ENCODE data around the gene ACTN2. TPM values are rescaled to one million over a fixed set of nuclear protein-coding genes. Genes with fewer than 3 reads are reported as not detected.

Gene ACTN2
- total RNA-seq, 1 donor from 2014 or later, result 0.47 TPM

GRCh38 chr1:236670060-236670459, 16.2 kb upstream of the ACTN2 start:
- Mint-ChIP-seq H3K9me3 (ENCODE audit: low read depth) (peaks cover 6% of the 10 kb centered on the region), H3K4me1 (ENCODE audit: low read depth) (peaks cover 15% of the 10 kb centered on the region), H3K36me3 (ENCODE audit: low read depth) (no peaks in the 10 kb centered on the region), H3K27ac (ENCODE audit: unreplicated experiment) (no peak overlapping the region), H3K4me3 (ENCODE audit: unreplicated experiment) (no peak overlapping the region), H3K27me3 (ENCODE audit: low read depth) (peaks cover 18% of the 10 kb centered on the region)
- DNase-seq (ENCODE audit: low spot score), result no peak
- TF ChIP-seq CTCF (IDR thresholded peaks at IDR 0.05), result no peak

GRCh38 chr1:236673289-236673919, 12.9 kb upstream of the ACTN2 start:
- Mint-ChIP-seq H3K27me3 (ENCODE audit: low read depth) (peaks cover 15% of the 10 kb centered on the region), H3K4me1 (ENCODE audit: low read depth) (peaks cover 15% of the 10 kb centered on the region), H3K36me3 (ENCODE audit: low read depth) (no peaks in the 10 kb centered on the region), H3K4me3 (ENCODE audit: unreplicated experiment) (no peak overlapping the region), H3K9me3 (ENCODE audit: low read depth) (no peaks in the 10 kb centered on the region), H3K27ac (ENCODE audit: unreplicated experiment) (peak overlapping the region; percentile 15)
- no peak for DNase-seq (ENCODE audit: low spot score)
- no peak for TF ChIP-seq CTCF (IDR thresholded peaks at IDR 0.05)

- H3K4me1 Mint-ChIP-seq (ENCODE audit: low read depth), result peaks cover 13% of the 10 kb centered on the region
- no peaks in the 10 kb centered on the region for H3K36me3 Mint-ChIP-seq (ENCODE audit: low read depth)
- H3K27me3 Mint-ChIP-seq (ENCODE audit: low read depth), result peaks cover 34% of the 10 kb centered on the region
- TF ChIP-seq CTCF (IDR thresholded peaks at IDR 0.05), result no peak
- no peak for DNase-seq (ENCODE audit: low spot score)
- no peaks in the 10 kb centered on the region for H3K9me3 Mint-ChIP-seq (ENCODE audit: low read depth)
- H3K27ac Mint-ChIP-seq (ENCODE audit: unreplicated experiment), result no peak overlapping the region
- H3K4me3 Mint-ChIP-seq (ENCODE audit: unreplicated experiment), result no peak overlapping the region
These were observed 8.6 kb upstream of the ACTN2 start for GRCh38 chr1:236677641-236678235.

GRCh38 chr1:236681219-236681618, 5.1 kb upstream of the ACTN2 start:
- TF ChIP-seq CTCF (IDR thresholded peaks at IDR 0.05), result no peak
- no peak for DNase-seq (ENCODE audit: low spot score)
- H3K4me1 Mint-ChIP-seq (ENCODE audit: low read depth), result peaks cover 5% of the 10 kb centered on the region
- H3K4me3 Mint-ChIP-seq (ENCODE audit: unreplicated experiment), result no peak overlapping the region
- no peak overlapping the region for H3K27ac Mint-ChIP-seq (ENCODE audit: unreplicated experiment)
- no peaks in the 10 kb centered on the region for H3K36me3 Mint-ChIP-seq (ENCODE audit: low read depth)
- peaks cover 35% of the 10 kb centered on the region for H3K27me3 Mint-ChIP-seq (ENCODE audit: low read depth)
- H3K9me3 Mint-ChIP-seq (ENCODE audit: low read depth), result peaks cover 6% of the 10 kb centered on the region

GRCh38 chr1:236685205-236685916, 938 bp upstream of the ACTN2 start:
- H3K27me3 Mint-ChIP-seq (ENCODE audit: low read depth), result peaks cover 50% of the 10 kb centered on the region
- H3K4me1 Mint-ChIP-seq (ENCODE audit: low read depth), result peaks cover 13% of the 10 kb centered on the region
- peak overlapping the region; percentile 59 for H3K4me3 Mint-ChIP-seq (ENCODE audit: unreplicated experiment)
- peaks cover 6% of the 10 kb centered on the region for H3K9me3 Mint-ChIP-seq (ENCODE audit: low read depth)
- no peak for DNase-seq (ENCODE audit: low spot score)
- no peak for TF ChIP-seq CTCF (IDR thresholded peaks at IDR 0.05)
- H3K36me3 Mint-ChIP-seq (ENCODE audit: low read depth), result no peaks in the 10 kb centered on the region
- no peak overlapping the region for H3K27ac Mint-ChIP-seq (ENCODE audit: unreplicated experiment)
